Activated CD4-positive, alpha-beta T cell treated with anti-CD3 and anti-CD28 coated beads, Interleukin-2, amount 50 U/mL, for 1 hour (primary cell): ENCODE measurements around the gene L2HGDH.

Source experiments
- DNase-seq: peaks from one replicate; pipeline ENCODE4 v3.0.0-alpha.2; 2020

Gene L2HGDH

DNA sequence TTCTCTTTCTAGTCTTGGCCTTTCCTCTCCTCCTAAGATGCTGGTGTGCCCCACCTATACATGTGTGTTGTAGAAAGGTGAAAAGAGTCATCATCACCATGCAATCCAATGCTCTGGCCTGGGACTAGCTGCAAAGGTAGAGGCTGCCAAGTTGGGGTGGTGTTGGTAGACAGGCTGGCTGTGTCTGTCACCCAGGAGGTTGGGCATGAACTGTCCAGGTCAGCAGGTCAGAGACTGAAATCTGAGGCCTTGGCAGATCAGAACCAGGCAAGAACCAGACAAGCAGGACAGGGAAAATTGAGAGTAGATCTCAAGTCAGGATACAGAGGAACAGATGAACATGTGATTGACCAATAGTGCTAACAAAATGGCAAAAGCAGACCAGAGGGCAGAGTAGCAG is 26.2 kb downstream of the L2HGDH start:
- no peak for DNase-seq

GRCh38 chr14:50272498-50272897 is 39.5 kb downstream of the L2HGDH start:
- DNase-seq, result no peak

DNA sequence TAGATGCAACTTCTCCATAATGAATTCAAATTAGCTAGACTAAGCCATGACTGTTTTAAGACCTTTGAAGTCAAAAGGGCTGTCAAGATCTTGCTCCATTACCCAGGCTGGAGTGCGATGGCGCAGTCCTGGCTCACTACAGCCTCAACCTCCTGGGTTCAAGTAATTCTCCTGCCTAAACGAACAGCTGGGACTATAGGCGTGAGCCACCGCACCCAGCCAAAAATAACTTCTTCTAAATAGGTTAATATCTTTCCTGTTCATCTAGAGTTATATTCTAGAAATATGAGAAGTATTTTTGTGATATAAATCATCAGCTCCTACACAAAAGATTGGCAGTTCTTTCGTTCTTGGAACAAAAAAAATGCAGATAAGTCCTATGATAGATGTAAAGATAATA is 41.1 kb downstream of the L2HGDH start:
- DNase-seq, result no peak

DNA sequence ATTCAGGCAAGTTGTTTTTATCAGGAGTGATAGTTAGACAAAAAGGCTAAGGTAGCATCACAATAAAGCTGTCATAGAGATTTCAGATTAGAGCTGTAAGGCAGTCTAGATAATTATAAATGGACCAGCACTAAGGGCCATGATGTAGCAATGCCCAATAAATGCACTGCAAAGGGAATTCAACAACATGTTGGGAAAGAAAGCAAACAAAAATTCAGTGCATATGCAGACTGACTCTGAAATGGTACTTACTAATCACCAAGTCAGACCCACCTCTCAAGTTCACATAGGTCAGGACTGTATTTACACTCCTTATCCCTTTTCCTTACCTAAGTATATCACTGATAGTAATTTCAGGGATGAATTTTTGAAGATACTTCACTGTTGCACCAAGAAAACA is 47.0 kb downstream of the L2HGDH start:
- no peak for DNase-seq

DNA sequence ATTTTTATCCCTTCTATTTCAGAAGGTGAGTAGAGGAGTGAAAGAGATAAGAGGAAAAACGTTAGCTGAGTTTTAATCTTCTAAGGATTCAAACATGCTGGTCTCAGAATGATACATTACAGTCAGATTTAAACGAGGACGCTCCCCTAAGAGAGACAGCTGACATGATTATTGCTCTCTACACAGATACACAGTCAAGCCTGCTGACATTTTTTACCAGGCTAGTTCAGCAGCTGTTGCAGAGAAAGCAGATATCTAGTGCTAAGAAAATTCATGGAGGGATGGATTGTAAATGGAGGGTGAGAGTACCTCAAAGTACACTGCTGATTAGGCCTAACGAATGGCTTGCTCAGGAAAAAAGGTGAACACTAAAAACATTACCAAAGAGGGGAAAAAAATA is 48.7 kb downstream of the L2HGDH start:
- no peak for DNase-seq

GRCh38 chr14:50262865-50263264 is 49.2 kb downstream of the L2HGDH start:
- DNase-seq, result no peak

- peak; percentile 1 for DNase-seq
Observed at GRCh38 chr14:50260511-50260910, 51.5 kb downstream of the L2HGDH start.

DNA sequence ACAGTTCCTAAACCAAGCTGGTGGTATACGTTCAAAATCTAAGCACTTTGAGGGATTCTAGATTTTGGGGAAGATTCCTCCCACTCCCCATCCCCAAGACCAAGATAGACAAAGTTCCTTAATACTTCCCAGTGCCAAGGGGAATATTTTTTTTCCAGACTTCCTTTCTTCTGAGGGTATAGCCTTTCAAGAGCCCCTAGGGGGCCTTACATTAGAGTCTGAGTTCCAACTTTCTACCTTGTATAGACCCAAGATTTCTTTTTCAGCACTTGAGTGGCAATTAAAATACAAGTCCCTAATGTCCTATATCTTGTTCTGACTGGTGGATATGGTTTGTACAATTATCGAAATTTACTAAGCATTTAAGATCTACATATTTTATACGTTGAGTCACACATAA is 52.0 kb downstream of the L2HGDH start:
- no peak for DNase-seq

DNA sequence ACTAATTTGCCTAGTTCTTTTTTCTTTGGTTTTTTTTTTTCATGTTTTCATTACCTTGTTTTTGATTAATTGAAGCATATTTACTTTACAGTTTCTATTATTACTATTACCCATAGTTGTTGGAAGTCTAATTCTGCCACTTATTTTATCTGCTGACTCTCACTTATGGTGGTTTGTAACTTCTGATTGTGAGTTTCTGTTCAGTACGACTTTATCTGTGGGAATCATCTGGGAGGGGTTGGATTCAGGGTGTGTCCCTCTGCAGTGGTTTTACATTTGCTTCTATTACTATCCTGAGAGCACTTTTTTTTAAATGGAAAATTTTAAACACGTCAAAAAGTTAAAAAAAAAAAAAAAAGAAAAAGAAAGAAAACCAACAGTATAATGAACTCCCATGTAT is 54.3 kb downstream of the L2HGDH start:
- no peak for DNase-seq

GRCh38 chr14:50254248-50254647 is 57.8 kb downstream of the L2HGDH start:
- no peak for DNase-seq

- no peak for DNase-seq
Observed at GRCh38 chr14:50249136-50249775, 62.8 kb downstream of the L2HGDH start.

- no peak for DNase-seq
Observed at GRCh38 chr14:50247245-50247644, 64.8 kb downstream of the L2HGDH start.

DNA sequence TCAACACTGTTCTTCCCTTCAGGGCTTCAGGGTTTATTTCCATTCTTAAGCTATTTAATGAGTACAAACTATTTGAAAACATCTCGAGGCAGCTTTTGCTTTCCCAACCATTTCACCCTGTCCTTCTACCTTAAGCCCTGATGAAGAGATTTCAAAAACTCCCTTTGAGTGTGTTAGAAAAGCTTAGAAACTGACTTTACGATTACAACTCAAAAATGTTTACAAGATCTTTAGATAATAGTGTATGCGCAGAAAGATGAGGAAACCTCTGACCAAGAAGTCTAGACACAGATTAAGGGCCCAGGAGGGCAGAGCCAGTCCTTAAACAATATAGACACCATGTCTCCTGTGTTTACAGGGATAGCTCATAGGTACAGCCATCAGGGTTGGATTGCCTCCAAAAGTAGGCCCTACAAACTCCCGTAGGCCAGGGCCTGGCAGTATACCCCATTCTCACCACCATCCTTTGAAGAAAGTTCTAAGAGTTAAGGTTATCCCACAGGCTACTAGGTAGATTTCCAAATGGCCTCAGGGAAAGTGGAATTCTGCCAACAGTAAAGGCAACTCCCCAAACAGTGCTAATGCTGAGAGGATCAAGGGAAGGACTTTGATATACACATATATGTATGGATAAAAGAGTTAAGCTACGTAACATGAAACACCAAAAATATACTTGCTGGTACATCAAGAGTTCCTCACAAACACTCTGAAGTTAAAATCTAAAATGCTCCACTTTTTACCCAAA is 69.3 kb downstream of the L2HGDH start:
- no peak for DNase-seq

GRCh38 chr14:50242096-50242495 is 69.9 kb downstream of the L2HGDH start:
- DNase-seq, result no peak

DNA sequence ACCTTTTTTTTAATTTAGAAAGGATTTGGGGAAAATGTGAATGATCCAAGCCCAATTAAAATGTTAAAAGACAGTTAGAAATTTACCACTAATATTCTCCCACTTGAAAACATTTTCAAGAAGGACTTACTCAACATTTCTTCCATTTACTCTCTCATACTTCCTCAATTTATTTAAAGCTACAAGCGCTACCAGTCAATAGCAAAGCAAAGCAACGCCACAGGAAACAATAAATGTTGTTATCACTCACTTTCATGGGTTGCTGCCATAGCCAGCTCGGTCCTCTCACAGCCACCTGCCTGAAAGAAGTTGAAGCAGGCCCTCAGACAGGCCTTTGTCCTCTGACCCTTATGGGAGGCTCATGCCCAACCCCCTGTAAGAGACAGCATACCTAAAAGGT is 74.6 kb downstream of the L2HGDH start:
- no peak for DNase-seq

- DNase-seq, result no peak
Observed at GRCh38 chr14:50233951-50234250, 78.1 kb downstream of the L2HGDH start.

GRCh38 chr14:50233166-50233950 is 78.7 kb downstream of the L2HGDH start:
- DNase-seq, result peak; percentile 8

DNA sequence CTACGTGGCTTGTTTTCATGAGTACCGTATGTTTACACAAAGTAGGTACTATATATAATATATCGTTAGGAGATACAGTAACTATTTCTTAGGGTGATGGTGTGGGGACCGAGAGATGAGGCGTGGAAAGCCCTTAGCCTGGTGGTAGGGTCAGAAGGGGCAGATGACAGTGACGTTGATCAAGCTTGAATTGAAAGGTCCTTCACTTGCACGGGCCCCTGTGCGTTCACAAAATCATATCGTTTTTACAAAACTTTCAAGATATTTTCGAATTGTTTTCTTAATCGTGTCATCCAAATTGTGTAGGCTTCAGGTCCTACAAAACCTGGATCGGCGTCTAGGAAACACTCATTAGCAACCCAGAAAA is 79.8 kb downstream of the L2HGDH start:
- DNase-seq, result no peak

DNA sequence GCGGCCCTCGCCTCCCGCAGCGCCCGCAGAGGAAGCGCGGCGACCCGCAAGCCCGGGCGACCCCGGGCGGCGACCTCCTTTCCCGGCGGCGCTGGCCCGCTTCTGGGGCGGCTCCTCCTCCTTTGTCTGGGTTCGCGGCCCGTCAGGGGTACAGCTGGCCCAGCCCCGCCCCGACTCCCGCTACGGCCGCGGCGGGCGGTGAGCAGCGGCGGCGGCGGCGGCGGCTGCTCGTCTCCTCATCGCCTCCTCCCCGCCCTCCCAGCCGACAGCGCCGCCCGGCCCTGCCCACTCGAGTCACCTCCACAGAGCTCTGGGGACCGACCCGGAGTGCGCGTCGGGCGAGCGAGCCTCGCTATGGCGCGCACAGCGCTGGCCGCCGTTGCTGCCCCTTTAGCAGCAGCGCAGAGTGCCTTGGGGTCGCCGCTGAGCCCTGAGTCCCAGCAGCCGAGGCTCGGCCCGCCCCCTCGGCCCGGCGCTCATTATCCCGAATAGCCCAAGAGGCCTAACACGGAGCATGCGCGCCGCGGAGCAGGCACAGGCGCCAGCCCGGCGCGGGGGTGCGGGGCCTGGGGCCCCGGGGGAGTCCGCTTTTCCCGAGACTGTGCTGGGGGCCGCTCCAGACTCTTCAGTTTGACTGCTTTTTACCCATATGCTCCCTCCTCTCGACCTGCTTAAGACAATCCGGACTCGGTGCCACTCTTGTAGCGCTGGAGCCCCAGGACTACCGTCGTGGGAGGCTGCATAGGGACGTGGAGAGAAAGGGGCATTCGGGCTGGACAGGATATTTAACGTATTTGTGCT is 80.4 kb downstream of the L2HGDH start, which contains the start of gene SOS2:
Gene SOS2, minus strand, starts transcription at position 104 of the 801 bp plus-strand sequence. CDS start 295 bp downstream, outside the sequence.
- DNase-seq, result peak; percentile 82

DNA sequence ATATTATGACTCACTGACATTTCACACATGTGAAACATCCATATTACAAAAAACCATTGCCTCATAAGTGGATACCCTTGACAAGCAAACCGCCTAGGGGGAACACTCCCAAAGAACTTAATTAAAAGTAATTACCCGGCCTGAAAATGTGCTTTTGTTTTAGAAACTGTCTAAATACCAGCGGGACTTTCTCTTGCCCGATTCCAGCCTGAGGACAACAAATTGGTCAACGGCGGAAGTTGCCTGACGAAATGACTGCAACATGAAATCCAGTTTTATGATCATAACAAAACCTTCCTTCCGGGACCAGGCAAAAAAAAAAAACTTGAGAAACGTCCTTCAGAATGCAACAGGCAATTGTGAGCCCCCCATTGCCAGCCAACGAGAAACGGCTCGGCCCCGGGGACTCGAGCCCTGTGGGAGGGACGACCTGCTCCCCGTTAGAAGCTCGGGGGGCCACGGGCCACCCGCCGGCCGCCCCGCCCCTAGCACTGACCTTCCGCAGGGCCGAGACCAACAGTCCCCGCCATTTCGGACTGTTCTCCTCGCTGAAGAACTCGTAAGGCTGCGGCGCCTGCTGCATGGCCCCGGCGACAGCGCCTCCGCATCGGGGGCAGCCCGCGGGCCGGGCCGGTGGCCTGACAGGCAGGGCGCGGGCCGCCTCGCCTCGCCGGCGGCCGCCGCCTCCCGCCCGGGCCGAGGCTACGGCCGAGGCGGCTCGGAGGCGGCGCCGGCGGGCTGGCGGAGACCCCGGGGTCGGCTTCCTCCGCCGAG is 81.1 kb downstream of the L2HGDH start:
- DNase-seq, result peak; percentile 12

DNA sequence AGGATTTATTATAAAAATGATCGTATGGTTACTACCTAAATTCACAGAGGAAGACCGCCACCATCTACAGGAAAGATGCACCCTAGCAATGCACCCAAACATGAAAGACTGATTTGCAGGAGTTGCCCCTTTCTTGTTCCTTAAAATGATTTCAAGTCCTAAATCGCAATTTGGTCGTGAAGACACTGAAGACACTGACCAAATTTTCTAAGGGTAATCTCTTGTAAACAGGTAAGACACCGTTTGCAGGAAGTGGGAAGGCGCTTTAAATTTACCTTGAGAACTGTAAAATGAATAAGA is 81.7 kb downstream of the L2HGDH start:
- no peak for DNase-seq

GRCh38 chr14:50229681-50230080 is 82.3 kb downstream of the L2HGDH start:
- DNase-seq, result no peak

DNA sequence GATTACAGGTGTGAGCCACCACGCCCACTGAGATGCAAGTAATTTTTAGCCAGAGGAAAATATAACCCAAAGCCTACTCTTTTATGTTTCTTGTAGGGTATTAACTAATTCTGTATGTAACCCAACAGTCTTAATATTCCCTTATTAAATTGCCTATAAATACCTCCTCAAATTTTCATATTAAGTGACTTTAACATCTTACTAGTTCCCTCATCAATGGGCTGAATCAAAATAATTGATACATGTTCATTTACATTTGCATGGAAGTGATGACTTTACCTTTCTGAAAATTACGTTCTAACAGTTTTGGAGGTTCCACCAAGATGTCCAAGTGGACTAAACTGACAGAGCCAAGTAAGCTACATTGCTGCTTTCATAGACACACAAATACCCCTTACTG is 83.7 kb downstream of the L2HGDH start:
- no peak for DNase-seq
